ENCODE results near the gene EFL1. TPM values are rescaled to one million over a fixed set of nuclear protein-coding genes. Genes with fewer than 3 reads are reported as not detected.

EFL1 gene
- polyA plus RNA-seq, 2 of the 4 experiments (the other 2 are of a cell fraction): 21.2 to 42.3 TPM

GRCh38 chr15:82122746-82123400 is 139.7 kb downstream of the EFL1 start:
- peaks cover 25% of the 10 kb centered on the region for H3K4me1 ChIP-seq
- 41% methylated on average over 4 of the region's 4 CpGs for WGBS (ENCODE audit: missing lambda C conversion rate)
- H3K9me3 ChIP-seq: no peaks in the 10 kb centered on the region
- TF ChIP-seq MAX (IDR thresholded peaks at IDR 0.05) (peak; percentile 61; the same call in 1 of the 2 replicates), RNF2 (IDR thresholded peaks at IDR 0.05; ENCODE audit: borderline replicate concordance, low read depth) (no peak), ELK1 (IDR thresholded peaks at IDR 0.05; ENCODE audit: low read depth, low read length) (no peak), FOSL2 (IDR thresholded peaks at IDR 0.05) (peak; percentile 86), FOSL2 (CRISPR knock-in tag; IDR thresholded peaks at IDR 0.05) (peak; percentile 81), EP300 (IDR thresholded peaks at IDR 0.05) (peak; percentile 46 to 56; a peak in 2 of 5 replicates), JUN (IDR thresholded peaks at IDR 0.05) (peak in 1 of 2 experiments; percentile 38; a peak in 1 of 5 replicates), HOXA7 (CRISPR knock-in tag; IDR thresholded peaks at IDR 0.05) (no peak), SMC3 (IDR thresholded peaks at IDR 0.05) (0 out of 3 replicates have a peak, but pooled peaks have one; percentile 11), JUNB (IDR thresholded peaks at IDR 0.05) (peak; percentile 85), HOXB13 (CRISPR knock-in tag; IDR thresholded peaks at IDR 0.05; ENCODE audit: low read depth) (no peak), GATA3 (IDR thresholded peaks at IDR 0.05; ENCODE audit: borderline replicate concordance) (peak; percentile 74; the same call in 1 of the 2 replicates)
- POLR2A ChIA-PET: interaction anchor here (1.4 kb wide), 1 partner anchor 46 kb away, joined by 3 read pairs; no protein-coding TSS in a partner anchor
- CTCF ChIA-PET: interaction anchor here (0.6 to 33.1 kb wide), 8 partner anchors 9 to 156 kb away, joined by 3 to 570 read pairs (median 8); no protein-coding TSS in a partner anchor
- FAIRE-seq: peak; percentile 54
- ATAC-seq: peak; percentile 92 to 94
- H3K4me2 ChIP-seq: peak overlapping the region; percentile 54
- H3K4me3 ChIP-seq: no peak overlapping the region
- peak overlapping the region; percentile 45 to 73; a peak in 5 of 6 replicates for H3K27ac ChIP-seq
- peak; percentile 63 to 80 for DNase-seq (ENCODE audit: low read depth in 1 of 2, low spot score in 1 of 2)

- ChIA-PET POLR2A (no interaction called here), CTCF (interaction anchor here (1.1 to 2.8 kb wide), 4 partner anchors 9 to 25 kb away, joined by 3 to 24 read pairs (median 4); no protein-coding TSS in a partner anchor)
- DNase-seq (ENCODE audit: low read depth in 1 of 2, low spot score in 1 of 2): no peak
- WGBS (ENCODE audit: missing lambda C conversion rate): 76% methylated on average over 3 of the region's 3 CpGs
- no peaks in the 10 kb centered on the region for H3K9me3 ChIP-seq
- FAIRE-seq: no peak
- H3K4me3 ChIP-seq: no peak overlapping the region
- H3K4me2 ChIP-seq: no peak overlapping the region
- ATAC-seq: no peak
- no peak for TF ChIP-seq NFE2L2 (conservative IDR thresholded peaks at IDR 0.05; ENCODE audit: low read length)
- TF ChIP-seq HDAC2 (IDR thresholded peaks at IDR 0.05): no peak
- no peak for TF ChIP-seq HOXA7 (CRISPR knock-in tag; IDR thresholded peaks at IDR 0.05)
- TF ChIP-seq ZFP36 (IDR thresholded peaks at IDR 0.05; ENCODE audit: borderline replicate concordance, partially characterized antibody): no peak
- no peak for TF ChIP-seq ZC3H11A (IDR thresholded peaks at IDR 0.05)
- no peak for TF ChIP-seq CBX8 (IDR thresholded peaks at IDR 0.05)
- no peak for TF ChIP-seq KDM1A (IDR thresholded peaks at IDR 0.05; ENCODE audit: low read depth)
- TF ChIP-seq NR3C1 (IDR thresholded peaks at IDR 0.05): no peak
- no peak for TF ChIP-seq RAD21 (conservative IDR thresholded peaks at IDR 0.05 in 1 of 2, IDR thresholded peaks at IDR 0.05 in 1 of 2)
- no peak for TF ChIP-seq FOSB (CRISPR knock-in tag; IDR thresholded peaks at IDR 0.05)
- TF ChIP-seq, protein P1, sequence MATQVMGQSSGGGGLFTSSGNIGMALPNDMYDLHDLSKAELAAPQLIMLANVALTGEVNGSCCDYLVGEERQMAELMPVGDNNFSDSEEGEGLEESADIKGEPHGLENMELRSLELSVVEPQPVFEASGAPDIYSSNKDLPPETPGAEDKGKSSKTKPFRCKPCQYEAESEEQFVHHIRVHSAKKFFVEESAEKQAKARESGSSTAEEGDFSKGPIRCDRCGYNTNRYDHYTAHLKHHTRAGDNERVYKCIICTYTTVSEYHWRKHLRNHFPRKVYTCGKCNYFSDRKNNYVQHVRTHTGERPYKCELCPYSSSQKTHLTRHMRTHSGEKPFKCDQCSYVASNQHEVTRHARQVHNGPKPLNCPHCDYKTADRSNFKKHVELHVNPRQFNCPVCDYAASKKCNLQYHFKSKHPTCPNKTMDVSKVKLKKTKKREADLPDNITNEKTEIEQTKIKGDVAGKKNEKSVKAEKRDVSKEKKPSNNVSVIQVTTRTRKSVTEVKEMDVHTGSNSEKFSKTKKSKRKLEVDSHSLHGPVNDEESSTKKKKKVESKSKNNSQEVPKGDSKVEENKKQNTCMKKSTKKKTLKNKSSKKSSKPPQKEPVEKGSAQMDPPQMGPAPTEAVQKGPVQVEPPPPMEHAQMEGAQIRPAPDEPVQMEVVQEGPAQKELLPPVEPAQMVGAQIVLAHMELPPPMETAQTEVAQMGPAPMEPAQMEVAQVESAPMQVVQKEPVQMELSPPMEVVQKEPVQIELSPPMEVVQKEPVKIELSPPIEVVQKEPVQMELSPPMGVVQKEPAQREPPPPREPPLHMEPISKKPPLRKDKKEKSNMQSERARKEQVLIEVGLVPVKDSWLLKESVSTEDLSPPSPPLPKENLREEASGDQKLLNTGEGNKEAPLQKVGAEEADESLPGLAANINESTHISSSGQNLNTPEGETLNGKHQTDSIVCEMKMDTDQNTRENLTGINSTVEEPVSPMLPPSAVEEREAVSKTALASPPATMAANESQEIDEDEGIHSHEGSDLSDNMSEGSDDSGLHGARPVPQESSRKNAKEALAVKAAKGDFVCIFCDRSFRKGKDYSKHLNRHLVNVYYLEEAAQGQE (IDR thresholded peaks at IDR 0.05): no peak
- no peak for TF ChIP-seq MAFK (IDR thresholded peaks at IDR 0.05; ENCODE audit: partially characterized antibody)
- no peak for TF ChIP-seq RCOR1 (IDR thresholded peaks at IDR 0.05; ENCODE audit: low read depth, low read length)
- TF ChIP-seq FOXS1 (CRISPR knock-in tag; IDR thresholded peaks at IDR 0.05): no peak
- H3K4me1 ChIP-seq: peaks cover 18% of the 10 kb centered on the region
- no peak overlapping the region for H3K27ac ChIP-seq
Measured at GRCh38 chr15:82118040-82118439, 144.5 kb downstream of the EFL1 start.
